NT2/D1 (cell line): ENCODE data around the gene EIF2AK3.
A peak's percentile ranks its signal among the peaks of the same experiment; 100 is the strongest.

Source experiments
- DNase-seq: peaks from one replicate; pipeline ENCODE4 v3.0.0-alpha.2; 2011; ENCODE audit warnings: low read depth, low spot score
- H3K27me3 ChIP-seq: 2 replicates; pipeline ENCODE4 v1.6.0; 2011; ENCODE audit warnings: mild to moderate bottlenecking; ENCODE audit not compliant: insufficient read length, insufficient read depth
- H3K36me3 ChIP-seq: 2 replicates; pipeline ENCODE4 v1.6.1; 2011; ENCODE audit warnings: mild to moderate bottlenecking, low read length, mixed read lengths; ENCODE audit not compliant: insufficient read depth, insufficient read length
- H3K4me1 ChIP-seq: 2 replicates; pipeline ENCODE4 v1.5.1; 2011; ENCODE audit not compliant: insufficient read depth, insufficient read length
- H3K4me3 ChIP-seq: 2 replicates; pipeline ENCODE4 v1.5.1; 2011; ENCODE audit warnings: low read depth; ENCODE audit not compliant: insufficient read length
- H3K9ac ChIP-seq: 2 replicates; pipeline ENCODE4 v1.6.0; 2011; ENCODE audit warnings: low read depth; ENCODE audit not compliant: insufficient read length
- H3K9me3 ChIP-seq: 2 replicates; pipeline ENCODE4 v1.5.1; 2011; ENCODE audit warnings: mild to moderate bottlenecking, low read length; ENCODE audit not compliant: insufficient read depth
- SUZ12 ChIP-seq: IDR thresholded peaks from 2 replicates; pipeline ENCODE4 v1.6.1; 2011; ENCODE audit not compliant: insufficient read length, insufficient read depth; ENCODE audit errors: extremely low read depth
- YY1 ChIP-seq: IDR thresholded peaks from 2 replicates; pipeline ENCODE4 v1.6.1; 2011; ENCODE audit not compliant: insufficient read length, insufficient read depth
- ZNF274 ChIP-seq: IDR thresholded peaks from 2 replicates; pipeline ENCODE4 v1.6.1; 2011; ENCODE audit warnings: mild to moderate bottlenecking, low read depth, low read length

The EIF2AK3 gene

DNA sequence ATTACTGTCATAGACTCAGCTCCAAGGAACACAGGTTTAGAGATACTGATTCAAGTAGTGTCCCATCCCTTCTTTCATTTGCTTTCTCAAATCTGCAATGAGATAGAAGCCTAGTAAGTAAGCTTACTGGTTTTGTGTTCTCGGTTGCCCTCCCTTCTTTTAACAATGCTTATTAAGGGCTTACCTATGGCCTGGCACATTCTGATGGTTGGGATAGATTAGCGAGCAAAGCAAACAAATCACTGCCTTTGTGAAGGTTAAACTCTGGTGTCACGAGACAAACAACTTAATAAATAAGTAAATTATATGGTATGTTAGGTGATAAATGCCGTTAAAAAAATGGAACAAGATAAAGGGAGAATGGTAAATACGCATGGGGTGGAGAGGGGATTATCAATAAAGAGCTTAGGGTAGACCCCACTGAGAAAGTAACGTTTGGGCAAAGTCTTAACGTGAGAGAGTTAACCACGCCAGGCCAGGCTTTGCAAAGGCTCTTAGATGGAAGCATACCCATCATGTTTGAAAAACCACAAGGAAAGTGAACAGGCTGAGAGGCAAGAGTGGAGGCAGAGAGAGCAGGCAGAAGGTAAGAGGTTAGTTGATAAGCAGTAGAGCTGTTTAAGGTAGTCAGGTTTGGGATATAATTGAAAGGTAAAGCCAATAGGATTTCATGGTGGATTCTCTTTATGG lies 31.0 kb downstream of the EIF2AK3 start:
- H3K4me1 ChIP-seq, result no peaks in the 10 kb centered on the region
- TF ChIP-seq YY1, result no peak
- no peak for TF ChIP-seq SUZ12
- TF ChIP-seq ZNF274, result no peak
- no peaks in the 10 kb centered on the region for H3K27me3 ChIP-seq
- DNase-seq, result no peak
- H3K4me3 ChIP-seq, result no peak overlapping the region
- no peak overlapping the region for H3K9ac ChIP-seq
- no peaks in the 10 kb centered on the region for H3K9me3 ChIP-seq
- H3K36me3 ChIP-seq, result peaks cover 12% of the 10 kb centered on the region

DNA sequence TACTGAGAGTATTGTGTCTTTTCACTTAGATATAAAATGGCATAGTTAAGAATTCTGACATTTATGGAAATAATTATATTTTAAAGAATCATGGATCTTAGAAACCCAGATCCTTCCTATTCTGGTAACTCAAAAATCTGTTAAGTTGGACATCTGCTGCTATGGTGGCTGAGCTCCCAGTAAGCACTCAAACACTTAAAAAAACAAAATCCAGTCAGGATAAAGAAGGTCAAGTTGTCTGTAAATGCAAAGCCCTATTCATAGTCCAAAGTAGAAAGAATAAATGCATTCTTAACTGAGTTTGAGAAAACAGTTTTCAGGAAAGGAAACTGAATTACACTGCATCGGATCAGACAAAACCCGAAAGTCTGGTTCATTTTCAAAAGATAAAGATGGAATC lies 35.6 kb downstream of the EIF2AK3 start:
- H3K4me1 ChIP-seq, result no peaks in the 10 kb centered on the region
- H3K9me3 ChIP-seq, result no peaks in the 10 kb centered on the region
- H3K4me3 ChIP-seq, result no peak overlapping the region
- no peak overlapping the region for H3K9ac ChIP-seq
- H3K36me3 ChIP-seq, result peaks cover 37% of the 10 kb centered on the region
- TF ChIP-seq SUZ12 (no peak), ZNF274 (no peak), YY1 (no peak)
- no peak for DNase-seq
- H3K27me3 ChIP-seq, result no peaks in the 10 kb centered on the region

DNA sequence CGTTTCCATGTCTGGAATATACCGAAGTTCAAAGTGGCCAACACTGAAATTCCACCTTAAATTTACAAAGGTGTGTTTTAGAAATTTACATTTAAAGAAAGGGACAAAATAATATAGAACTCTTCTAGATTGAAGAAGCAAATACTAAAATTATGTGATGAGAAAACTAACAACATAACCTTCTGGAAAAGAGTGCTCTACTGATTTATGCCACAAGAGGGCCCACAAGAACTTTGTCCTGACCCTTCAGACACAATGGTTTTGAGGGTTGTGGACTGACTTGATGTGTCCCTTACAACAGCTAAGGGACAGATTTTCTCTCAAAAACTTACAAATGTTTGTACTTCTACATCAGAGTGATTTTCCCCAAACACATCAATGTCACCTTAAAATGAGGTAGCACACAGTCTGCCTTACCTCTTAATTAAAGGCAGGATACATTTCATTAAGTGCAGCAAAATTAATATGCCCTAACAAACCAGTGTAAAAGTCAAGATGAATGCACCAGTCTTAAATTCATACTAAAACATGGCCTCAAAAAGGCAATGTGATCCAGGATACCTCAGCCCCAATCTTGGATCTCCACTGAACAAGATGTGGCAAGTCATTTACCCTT lies 36.2 kb downstream of the EIF2AK3 start:
- H3K4me3 ChIP-seq, result no peak overlapping the region
- no peak overlapping the region for H3K9ac ChIP-seq
- DNase-seq, result peak; percentile 44
- no peaks in the 10 kb centered on the region for H3K4me1 ChIP-seq
- no peaks in the 10 kb centered on the region for H3K27me3 ChIP-seq
- no peaks in the 10 kb centered on the region for H3K9me3 ChIP-seq
- TF ChIP-seq ZNF274 (no peak), SUZ12 (no peak), YY1 (no peak)
- H3K36me3 ChIP-seq, result peaks cover 41% of the 10 kb centered on the region

DNA sequence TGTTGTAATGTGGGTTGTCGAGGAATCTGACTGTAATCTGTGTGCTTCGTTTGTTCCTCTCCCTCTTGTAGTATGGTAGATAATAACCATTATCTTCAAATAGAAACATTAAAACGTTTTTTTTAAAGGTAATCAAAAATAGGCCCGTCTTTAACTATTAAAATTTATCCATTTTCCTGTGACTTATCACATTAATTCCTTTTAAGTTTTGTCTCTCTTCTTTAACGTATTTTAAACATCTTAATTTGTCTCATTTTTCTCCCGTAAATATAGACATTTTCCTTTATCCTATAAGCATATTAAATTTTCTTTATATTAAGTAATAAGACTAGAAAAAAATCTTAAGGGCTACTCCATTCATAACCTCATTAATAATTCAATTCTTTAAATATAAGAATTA lies 41.3 kb downstream of the EIF2AK3 start:
- peaks cover 52% of the 10 kb centered on the region for H3K36me3 ChIP-seq
- no peak overlapping the region for H3K4me3 ChIP-seq
- H3K9me3 ChIP-seq, result no peaks in the 10 kb centered on the region
- DNase-seq, result no peak
- no peaks in the 10 kb centered on the region for H3K27me3 ChIP-seq
- no peak overlapping the region for H3K9ac ChIP-seq
- H3K4me1 ChIP-seq, result no peaks in the 10 kb centered on the region
- no peak for TF ChIP-seq YY1
- TF ChIP-seq SUZ12, result no peak
- no peak for TF ChIP-seq ZNF274

DNA sequence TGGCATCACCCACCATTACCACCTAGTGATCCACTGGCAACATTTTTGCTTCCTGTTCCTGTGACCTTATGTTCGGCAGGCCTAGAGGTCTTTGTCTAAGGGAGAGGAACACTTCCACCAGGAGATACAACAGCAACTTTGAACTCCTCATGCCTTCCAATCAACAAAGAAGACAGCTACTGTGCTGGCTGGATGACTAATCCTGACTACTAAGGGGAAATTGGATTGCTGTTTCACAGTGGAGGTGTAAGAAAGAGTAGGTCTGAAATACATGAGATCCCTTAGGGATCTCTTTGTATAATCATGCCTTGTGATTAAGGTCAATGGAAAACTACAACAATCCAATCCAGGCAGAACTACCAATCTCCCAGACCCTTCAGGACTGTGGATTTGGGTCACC lies 45.2 kb downstream of the EIF2AK3 start:
- no peak overlapping the region for H3K9ac ChIP-seq
- H3K27me3 ChIP-seq, result no peaks in the 10 kb centered on the region
- H3K9me3 ChIP-seq, result no peaks in the 10 kb centered on the region
- no peak for TF ChIP-seq YY1
- no peak for TF ChIP-seq SUZ12
- TF ChIP-seq ZNF274, result no peak
- no peak for DNase-seq
- H3K4me3 ChIP-seq, result no peak overlapping the region
- H3K4me1 ChIP-seq, result no peaks in the 10 kb centered on the region
- peaks cover 37% of the 10 kb centered on the region for H3K36me3 ChIP-seq

DNA sequence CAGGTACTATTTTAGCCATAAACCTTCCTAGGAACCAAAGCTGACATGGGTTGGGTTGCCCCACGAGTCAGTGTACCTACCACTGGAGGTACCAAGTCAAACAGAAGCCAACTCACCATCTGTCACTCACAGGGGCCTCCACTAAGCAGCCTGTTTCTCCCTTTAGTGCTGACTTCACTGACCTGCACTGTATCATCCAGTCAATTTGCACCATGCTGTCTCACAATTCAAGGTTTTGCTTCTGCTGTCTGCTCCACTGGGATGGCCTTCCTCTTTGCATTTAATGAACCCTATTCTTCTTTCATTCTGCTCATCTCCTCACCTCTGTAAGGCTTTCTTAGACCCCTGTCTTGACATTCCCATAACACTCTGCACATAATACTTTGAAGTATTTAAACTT lies 47.2 kb downstream of the EIF2AK3 start:
- Histone ChIP-seq H3K36me3 (peaks cover 42% of the 10 kb centered on the region), H3K9ac (no peak overlapping the region), H3K9me3 (no peaks in the 10 kb centered on the region), H3K27me3 (no peaks in the 10 kb centered on the region), H3K4me1 (no peaks in the 10 kb centered on the region), H3K4me3 (no peak overlapping the region)
- no peak for DNase-seq
- TF ChIP-seq ZNF274, result no peak
- TF ChIP-seq YY1, result no peak
- TF ChIP-seq SUZ12, result no peak

DNA sequence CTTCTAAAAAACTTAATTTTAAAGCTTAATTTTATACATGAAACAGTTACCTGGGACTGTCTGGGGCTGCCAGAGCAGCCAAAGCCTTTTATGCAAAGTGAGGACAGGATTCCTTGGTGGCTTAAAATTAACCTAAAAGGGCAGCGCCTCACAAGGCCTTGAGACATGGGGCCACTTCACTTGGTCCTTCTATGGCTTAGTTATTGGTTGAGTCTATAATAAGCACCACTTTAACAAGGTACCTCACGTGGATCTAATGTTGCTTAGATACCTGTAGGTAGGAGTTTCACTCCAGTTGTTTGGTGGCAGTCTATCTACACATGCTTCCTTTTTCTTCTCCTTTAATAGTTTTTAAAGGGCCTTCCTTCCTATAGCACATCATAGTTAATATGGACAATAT lies 51.6 kb downstream of the EIF2AK3 start:
- TF ChIP-seq SUZ12, result no peak
- no peak for TF ChIP-seq ZNF274
- no peak for TF ChIP-seq YY1
- H3K4me1 ChIP-seq, result no peaks in the 10 kb centered on the region

More for the DNA sequence above, 51.6 kb downstream of the EIF2AK3 start:
- Histone ChIP-seq H3K9me3 (no peaks in the 10 kb centered on the region), H3K4me3 (no peak overlapping the region), H3K36me3 (peaks cover 48% of the 10 kb centered on the region), H3K9ac (no peak overlapping the region), H3K27me3 (no peaks in the 10 kb centered on the region)
- DNase-seq, result no peak
